GM12801 (cell line): Measurements from ENCODE around the gene MYO3B.

Experiments
- CTCF ChIP-seq: IDR thresholded peaks from one replicate; pipeline ENCODE4 v1.5.1; 2011; ENCODE audit warnings: control low read depth; ENCODE audit not compliant: insufficient read length; ENCODE audit errors: extremely low read depth

The MYO3B gene

GRCh38 chr2:170155022-170155722 lies 22.8 kb upstream of the MYO3B start:
- TF ChIP-seq CTCF = no peak

GRCh38 chr2:170155723-170156253 lies 22.2 kb upstream of the MYO3B start:
- no peak for TF ChIP-seq CTCF

GRCh38 chr2:170156592-170156991 lies 21.4 kb upstream of the MYO3B start:
- TF ChIP-seq CTCF = no peak

GRCh38 chr2:170157025-170157684 lies 20.8 kb upstream of the MYO3B start:
- TF ChIP-seq CTCF = no peak

- TF ChIP-seq CTCF = no peak
Observed at GRCh38 chr2:170159060-170159459, 18.9 kb upstream of the MYO3B start.

GRCh38 chr2:170161516-170162270 lies 16.3 kb upstream of the MYO3B start:
- TF ChIP-seq CTCF = no peak

- TF ChIP-seq CTCF = no peak
Observed at GRCh38 chr2:170162271-170162632, 15.7 kb upstream of the MYO3B start.
